Right atrium auricular region (tissue), 2 donors: Measurements from ENCODE around the gene TRERF1. TPM values are rescaled to one million over a fixed set of nuclear protein-coding genes. Genes with fewer than 3 reads are reported as not detected.

Experiments
- DNase-seq: peaks from one replicate; pipeline ENCODE4 v3.0.0-alpha.2; 2019; ENCODE audit warnings: low spot score
- H3K27ac ChIP-seq, 2 donors: fragments of 200-600 bp; sonication (generic); 1 replicate in 1 of 2; 2 replicates in 1 of 2; pipeline ENCODE4 v1.5.1; 2016 to 2019
- H3K27me3 ChIP-seq, 2 donors: fragments of 200-600 bp; sonication (generic); one replicate each; pipeline versions ENCODE4 v1.5.1 to v1.6.0; 2017 to 2019
- H3K36me3 ChIP-seq: fragments of 200-600 bp; sonication (generic); one replicate; pipeline ENCODE4 v1.5.1; 2016
- H3K4me1 ChIP-seq, 2 donors: fragments of 200-600 bp; sonication (generic); one replicate each; pipeline versions ENCODE4 v1.5.1 to v1.6.0; 2017 to 2019
- H3K4me3 ChIP-seq, 2 donors: fragments of 200-600 bp; sonication (generic); 1 replicate in 1 of 2; 2 replicates in 1 of 2; pipeline ENCODE4 v1.5.1; 2017 to 2019; ENCODE audit warnings: mild to moderate bottlenecking in 1 of 2, moderate library complexity in 1 of 2
- H3K9me3 ChIP-seq, 2 donors: fragments of 200-600 bp; sonication (generic); one replicate each; pipeline ENCODE4 v1.5.1; 2019
- total RNA-seq, 2 donors: library from RNA; depleted of rRNA; stranded (reverse); fragments of >200 nt; gene quantifications; one replicate each; pipeline ENCODE4 v1.1.0, GENCODE V29; 2016
- TF ChIP-seq, protein P1 (sequence below), 2 donors: fragments of 200-600 bp; sonication (generic); IDR thresholded peaks; one replicate each; pipeline ENCODE4 v1.5.1; 2019; ENCODE audit warnings: antibody characterized with exemption in 2 of 2

The TRERF1 gene
- total RNA-seq, 2 donors from 2014 or later, result 1.9 to 2.5 TPM

DNA sequence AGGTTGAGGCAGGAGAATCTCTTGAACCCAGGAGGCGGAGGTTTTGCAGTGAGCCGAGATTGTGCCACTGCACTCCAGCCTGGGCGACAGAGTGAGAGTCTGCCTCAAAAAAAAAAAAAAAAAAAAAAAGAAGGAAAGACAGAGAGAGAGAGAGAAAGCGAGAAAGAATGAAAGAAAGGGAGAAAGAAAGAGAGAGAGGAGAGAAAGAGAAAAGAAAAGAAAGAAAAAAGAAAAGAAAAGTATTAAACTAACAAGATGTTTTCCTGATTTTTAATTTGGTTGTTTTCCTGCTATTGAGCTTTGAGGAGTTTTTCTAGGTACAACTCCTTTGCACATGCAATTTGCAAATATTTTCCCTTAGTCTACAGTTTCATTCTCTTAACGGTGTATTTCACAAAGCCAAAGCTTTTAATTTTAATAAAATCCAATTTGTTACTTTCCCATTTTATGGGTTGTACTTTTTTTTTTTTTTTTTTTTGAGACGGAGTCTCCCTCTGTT is 10.8 kb upstream of the TRERF1 start:
- Histone ChIP-seq H3K27ac (no peak overlapping the region), H3K4me3 (no peak overlapping the region), H3K9me3 (no peaks in the 10 kb centered on the region), H3K4me1 (no peaks in the 10 kb centered on the region), H3K27me3 (no peaks in the 10 kb centered on the region), H3K36me3 (no peaks in the 10 kb centered on the region)
- TF ChIP-seq, protein P1, sequence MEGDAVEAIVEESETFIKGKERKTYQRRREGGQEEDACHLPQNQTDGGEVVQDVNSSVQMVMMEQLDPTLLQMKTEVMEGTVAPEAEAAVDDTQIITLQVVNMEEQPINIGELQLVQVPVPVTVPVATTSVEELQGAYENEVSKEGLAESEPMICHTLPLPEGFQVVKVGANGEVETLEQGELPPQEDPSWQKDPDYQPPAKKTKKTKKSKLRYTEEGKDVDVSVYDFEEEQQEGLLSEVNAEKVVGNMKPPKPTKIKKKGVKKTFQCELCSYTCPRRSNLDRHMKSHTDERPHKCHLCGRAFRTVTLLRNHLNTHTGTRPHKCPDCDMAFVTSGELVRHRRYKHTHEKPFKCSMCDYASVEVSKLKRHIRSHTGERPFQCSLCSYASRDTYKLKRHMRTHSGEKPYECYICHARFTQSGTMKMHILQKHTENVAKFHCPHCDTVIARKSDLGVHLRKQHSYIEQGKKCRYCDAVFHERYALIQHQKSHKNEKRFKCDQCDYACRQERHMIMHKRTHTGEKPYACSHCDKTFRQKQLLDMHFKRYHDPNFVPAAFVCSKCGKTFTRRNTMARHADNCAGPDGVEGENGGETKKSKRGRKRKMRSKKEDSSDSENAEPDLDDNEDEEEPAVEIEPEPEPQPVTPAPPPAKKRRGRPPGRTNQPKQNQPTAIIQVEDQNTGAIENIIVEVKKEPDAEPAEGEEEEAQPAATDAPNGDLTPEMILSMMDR (IDR thresholded peaks at IDR 0.05), result no peak
- no peak for DNase-seq

DNA sequence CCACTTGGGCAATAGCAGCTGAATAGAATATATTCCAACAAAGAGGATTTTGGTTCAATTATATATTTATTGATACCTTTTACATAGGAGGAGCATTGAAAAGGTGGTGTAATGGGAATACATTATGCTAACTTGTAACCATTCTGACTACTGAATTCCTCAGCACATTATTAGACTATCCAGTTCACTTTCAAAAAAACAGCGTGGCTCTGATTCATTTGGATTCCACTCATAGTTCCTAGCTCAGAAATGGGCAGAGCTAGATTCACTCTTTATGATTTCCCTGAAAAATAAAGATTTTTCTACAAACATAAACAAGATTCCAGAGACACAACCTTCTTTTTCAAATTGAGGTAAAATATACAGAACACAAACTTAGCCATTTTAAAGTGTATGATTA is 9.2 kb upstream of the TRERF1 start:
- no peaks in the 10 kb centered on the region for H3K4me1 ChIP-seq
- no peak overlapping the region for H3K4me3 ChIP-seq
- no peaks in the 10 kb centered on the region for H3K9me3 ChIP-seq
- H3K27ac ChIP-seq, result no peak overlapping the region
- no peaks in the 10 kb centered on the region for H3K36me3 ChIP-seq
- H3K27me3 ChIP-seq, result no peaks in the 10 kb centered on the region
- TF ChIP-seq, protein P1 (IDR thresholded peaks at IDR 0.05), result no peak
- DNase-seq, result no peak

DNA sequence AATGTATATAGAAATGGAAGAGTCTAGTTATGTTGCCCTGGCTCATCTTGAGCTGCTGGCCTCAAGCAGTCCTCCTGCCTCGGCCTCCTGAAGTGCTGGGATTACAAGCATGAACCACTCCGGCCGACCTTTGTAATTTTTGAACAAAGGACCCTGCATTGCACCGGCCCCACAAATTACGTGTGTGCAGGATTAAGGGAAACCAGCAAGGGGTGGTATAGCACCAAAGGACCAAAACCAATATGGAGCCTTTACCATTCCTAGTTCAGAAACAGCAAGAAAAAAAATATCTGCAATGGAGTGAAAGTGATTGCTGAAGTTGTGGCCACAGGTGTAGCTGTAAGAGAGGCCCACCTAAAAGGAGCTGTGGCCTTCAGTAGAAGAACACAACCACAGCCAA is 8.2 kb upstream of the TRERF1 start:
- H3K4me3 ChIP-seq, result no peak overlapping the region
- no peaks in the 10 kb centered on the region for H3K36me3 ChIP-seq
- H3K4me1 ChIP-seq, result no peaks in the 10 kb centered on the region
- no peaks in the 10 kb centered on the region for H3K27me3 ChIP-seq
- no peak overlapping the region for H3K27ac ChIP-seq
- TF ChIP-seq, protein P1 (IDR thresholded peaks at IDR 0.05), result no peak
- H3K9me3 ChIP-seq, result no peaks in the 10 kb centered on the region
- DNase-seq, result no peak

DNA sequence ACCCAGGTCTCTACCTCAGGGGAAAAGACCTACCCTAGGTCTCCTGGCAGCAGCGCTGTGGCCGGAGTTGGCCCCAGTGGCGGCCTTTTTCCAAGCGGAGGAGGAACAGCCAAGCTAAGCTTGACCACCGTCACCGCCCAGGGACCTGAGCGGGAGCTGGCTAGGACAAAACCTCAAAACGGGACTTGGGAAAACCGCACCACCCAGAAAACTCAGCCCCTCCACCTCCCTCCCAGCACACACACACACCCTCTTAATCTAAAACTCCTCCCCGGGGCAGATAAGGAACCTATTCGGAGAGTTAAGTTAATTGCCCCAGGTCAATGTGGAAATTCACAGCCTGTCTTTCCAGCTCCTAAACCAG is 2.7 kb upstream of the TRERF1 start:
- peak overlapping the region in 1 of 2 donors; percentile 84 for H3K4me3 ChIP-seq
- H3K27me3 ChIP-seq, result no peaks in the 10 kb centered on the region
- TF ChIP-seq, protein P1 (IDR thresholded peaks at IDR 0.05), result no peak
- H3K36me3 ChIP-seq, result no peaks in the 10 kb centered on the region
- H3K9me3 ChIP-seq, result no peaks in the 10 kb centered on the region
- peak overlapping the region; percentile 75 to 89 for H3K27ac ChIP-seq
- H3K4me1 ChIP-seq, result peaks cover 0 to 36% of the 10 kb centered on the region in 2 donors
- DNase-seq, result peak; percentile 83

DNA sequence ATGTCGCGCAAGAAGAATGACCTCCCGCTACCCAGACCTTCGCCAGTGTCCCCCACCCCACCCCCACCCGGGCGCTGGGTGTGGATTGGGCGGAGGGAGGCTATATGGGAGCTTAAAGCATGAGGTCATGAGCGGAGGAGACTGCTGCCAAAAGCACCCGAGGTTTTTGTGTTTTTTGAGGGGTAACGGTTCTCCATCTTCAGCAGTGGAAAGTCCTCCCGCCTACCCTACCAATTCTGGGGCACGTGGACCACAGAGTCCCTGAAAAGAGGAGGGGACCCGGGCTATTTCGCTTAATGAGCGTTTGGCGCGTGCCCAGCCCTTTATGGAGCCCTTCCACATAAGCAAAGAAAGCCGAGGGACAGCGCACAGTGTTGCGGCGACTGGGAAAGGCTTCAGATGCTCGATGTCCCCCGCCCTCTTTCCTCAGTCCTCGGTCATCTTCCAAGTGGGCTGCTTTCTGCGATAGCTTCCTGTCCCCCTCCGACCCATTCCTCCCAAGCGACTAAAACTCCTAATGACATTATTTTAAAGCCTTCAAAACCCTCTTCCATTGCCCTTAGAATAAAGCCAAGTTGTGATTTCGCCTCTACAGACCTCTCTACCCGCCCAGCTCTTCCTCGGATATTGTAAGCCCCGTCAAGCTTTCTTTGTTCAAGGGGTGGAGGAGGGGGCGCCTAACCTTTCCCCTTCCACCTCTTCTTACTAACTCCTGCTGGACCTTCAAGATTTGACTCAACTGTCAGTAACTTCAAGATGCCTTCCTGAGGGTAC is 2.1 kb upstream of the TRERF1 start:
- Histone ChIP-seq H3K9me3 (no peaks in the 10 kb centered on the region), H3K27ac (peak overlapping the region; percentile 75 to 89), H3K27me3 (no peaks in the 10 kb centered on the region), H3K4me3 (peak overlapping the region; percentile 72 to 84), H3K4me1 (peaks cover 0 to 36% of the 10 kb centered on the region in 2 donors), H3K36me3 (no peaks in the 10 kb centered on the region)
- DNase-seq, result no peak
- TF ChIP-seq, protein P1 (IDR thresholded peaks at IDR 0.05), result no peak
